ENCODE results near the gene MACROD2. TPM values are rescaled to one million over a fixed set of nuclear protein-coding genes. Genes with fewer than 3 reads are reported as not detected.

MACROD2 gene
- polyA plus RNA-seq, 1 donor (not counting 4 experiments of a cell fraction or from before 2014, with no cell fraction given): 0.71 TPM

DNA sequence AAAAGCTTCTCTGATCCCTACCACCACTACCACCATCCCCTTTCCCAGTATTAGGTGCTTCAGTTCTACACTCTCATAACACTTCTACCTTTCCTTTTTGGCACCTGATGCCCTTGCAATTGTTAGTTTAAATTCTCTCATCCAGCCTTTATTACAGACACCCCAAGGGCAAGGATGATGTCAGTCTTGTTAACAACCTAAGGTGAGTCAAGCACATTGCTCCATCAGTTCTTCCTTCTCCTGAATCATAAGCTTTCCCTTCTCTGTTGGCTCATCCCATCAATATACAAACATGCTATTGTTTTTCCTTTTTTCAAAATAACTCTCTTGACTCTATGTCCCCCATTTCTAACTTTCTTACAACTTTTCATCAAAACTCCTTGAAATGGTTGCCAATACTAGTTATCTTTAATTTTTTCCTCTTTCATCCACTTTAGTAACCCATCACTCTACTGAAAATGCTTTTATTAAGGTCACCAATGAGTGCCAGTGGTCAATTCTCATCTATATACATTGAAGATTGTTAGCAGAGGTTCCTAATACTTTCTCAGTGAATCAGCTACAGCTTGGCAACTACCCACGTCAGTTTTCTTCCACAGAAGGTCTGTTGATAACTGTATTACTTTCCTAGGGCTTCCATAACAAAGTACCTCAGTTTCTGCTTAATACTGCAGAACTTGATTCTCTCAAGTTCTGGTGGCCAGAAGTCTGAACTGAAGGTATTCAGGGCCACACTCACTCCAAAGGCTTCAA lies 439.2 kb downstream of the MACROD2 start:
- Histone ChIP-seq H4K20me1 (ENCODE audit: control insufficient read depth, extremely low read depth, insufficient read depth, low read length) (no peaks in the 10 kb centered on the region), H3K9ac (ENCODE audit: control insufficient read depth, extremely low read depth, insufficient read depth, low read length) (no peak overlapping the region), H3K4me3 (ENCODE audit: control insufficient read depth in 2 of 3, extremely low read depth in 1 of 3, insufficient read depth in 2 of 3, low read depth in 1 of 3, low read length in 3 of 3) (no peak overlapping the region), H3K27ac (ENCODE audit: control insufficient read depth, insufficient read depth, low read length) (peak overlapping the region; percentile 21), H3K4me1 (ENCODE audit: control insufficient read depth, extremely low read depth, insufficient read depth, low read length) (peaks cover 16% of the 10 kb centered on the region), H3K4me2 (ENCODE audit: control insufficient read depth, extremely low read depth, insufficient read depth, low read depth, low read length) (no peak overlapping the region), H2AFZ (ENCODE audit: control insufficient read depth, low read length) (no peak overlapping the region), H3K9me3 (ENCODE audit: control insufficient read depth, low read depth, low read length) (no peaks in the 10 kb centered on the region), H3K79me2 (ENCODE audit: control insufficient read depth, insufficient read depth, low read length) (no peaks in the 10 kb centered on the region), H3K9me1 (ENCODE audit: control insufficient read depth, extremely low read depth, insufficient read depth, low read length) (no peaks in the 10 kb centered on the region), H3K36me3 (ENCODE audit: control insufficient read depth in 2 of 2, extremely low read depth in 1 of 2, insufficient read depth in 2 of 2, low read length in 2 of 2) (no peaks in the 10 kb centered on the region), H3K27me3 (ENCODE audit: control insufficient read depth, extremely low read depth, insufficient read depth, low read length) (no peaks in the 10 kb centered on the region)
- FAIRE-seq: peak; percentile 97
- DNase-seq (ENCODE audit: low read depth, low spot score): peak; percentile 48
- dilution Hi-C loops (cut with MboI; ENCODE audit: extremely low pct_ligation_motif_present, low sequenced_read_pairs): no loop called here
- TF ChIP-seq EZH2 (IDR thresholded peaks at IDR 0.05; ENCODE audit: low read length): no peak
- TF ChIP-seq, protein P1, sequence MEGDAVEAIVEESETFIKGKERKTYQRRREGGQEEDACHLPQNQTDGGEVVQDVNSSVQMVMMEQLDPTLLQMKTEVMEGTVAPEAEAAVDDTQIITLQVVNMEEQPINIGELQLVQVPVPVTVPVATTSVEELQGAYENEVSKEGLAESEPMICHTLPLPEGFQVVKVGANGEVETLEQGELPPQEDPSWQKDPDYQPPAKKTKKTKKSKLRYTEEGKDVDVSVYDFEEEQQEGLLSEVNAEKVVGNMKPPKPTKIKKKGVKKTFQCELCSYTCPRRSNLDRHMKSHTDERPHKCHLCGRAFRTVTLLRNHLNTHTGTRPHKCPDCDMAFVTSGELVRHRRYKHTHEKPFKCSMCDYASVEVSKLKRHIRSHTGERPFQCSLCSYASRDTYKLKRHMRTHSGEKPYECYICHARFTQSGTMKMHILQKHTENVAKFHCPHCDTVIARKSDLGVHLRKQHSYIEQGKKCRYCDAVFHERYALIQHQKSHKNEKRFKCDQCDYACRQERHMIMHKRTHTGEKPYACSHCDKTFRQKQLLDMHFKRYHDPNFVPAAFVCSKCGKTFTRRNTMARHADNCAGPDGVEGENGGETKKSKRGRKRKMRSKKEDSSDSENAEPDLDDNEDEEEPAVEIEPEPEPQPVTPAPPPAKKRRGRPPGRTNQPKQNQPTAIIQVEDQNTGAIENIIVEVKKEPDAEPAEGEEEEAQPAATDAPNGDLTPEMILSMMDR (optimal IDR thresholded peaks at IDR 0.05 in 1 of 3, IDR thresholded peaks at IDR 0.05 in 1 of 3, conservative IDR thresholded peaks at IDR 0.05 in 1 of 3; ENCODE audit: extremely low read depth in 1 of 3, insufficient read depth in 2 of 3, low read length in 3 of 3): no peak

DNA sequence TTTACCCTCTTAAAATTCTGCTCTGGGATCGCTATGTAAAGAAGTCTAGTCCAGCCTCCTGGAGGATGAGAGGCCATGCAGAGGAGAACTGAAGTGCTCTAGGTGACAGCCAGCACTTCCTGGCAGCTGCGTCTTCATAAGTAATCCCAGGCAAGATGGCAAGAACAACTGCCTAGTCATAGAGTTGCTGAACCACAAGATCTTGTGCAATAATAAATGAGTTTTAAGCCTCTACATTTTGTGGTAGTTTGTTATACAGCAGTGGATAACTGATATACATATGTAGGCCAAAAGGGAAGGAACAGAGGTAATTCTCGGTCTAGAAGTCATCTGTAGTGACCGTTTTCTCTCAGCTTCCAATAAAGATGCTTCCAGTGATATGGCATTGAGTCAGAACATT lies 445.9 kb downstream of the MACROD2 start:
- TF ChIP-seq, protein P1 (optimal IDR thresholded peaks at IDR 0.05 in 1 of 3, IDR thresholded peaks at IDR 0.05 in 1 of 3, conservative IDR thresholded peaks at IDR 0.05 in 1 of 3; ENCODE audit: extremely low read depth in 1 of 3, insufficient read depth in 2 of 3, low read length in 3 of 3): no peak
- TF ChIP-seq EZH2 (IDR thresholded peaks at IDR 0.05; ENCODE audit: low read length): no peak
- no peak overlapping the region for H2AFZ ChIP-seq (ENCODE audit: control insufficient read depth, low read length)
- dilution Hi-C loops (cut with MboI; ENCODE audit: extremely low pct_ligation_motif_present, low sequenced_read_pairs): no loop called here
- no peaks in the 10 kb centered on the region for H3K9me3 ChIP-seq (ENCODE audit: control insufficient read depth, low read depth, low read length)
- H3K79me2 ChIP-seq (ENCODE audit: control insufficient read depth, insufficient read depth, low read length): no peaks in the 10 kb centered on the region
- no peak overlapping the region for H3K27ac ChIP-seq (ENCODE audit: control insufficient read depth, insufficient read depth, low read length)
- no peaks in the 10 kb centered on the region for H3K27me3 ChIP-seq (ENCODE audit: control insufficient read depth, extremely low read depth, insufficient read depth, low read length)
- peaks cover 9% of the 10 kb centered on the region for H3K4me1 ChIP-seq (ENCODE audit: control insufficient read depth, extremely low read depth, insufficient read depth, low read length)
- no peak overlapping the region for H3K4me2 ChIP-seq (ENCODE audit: control insufficient read depth, extremely low read depth, insufficient read depth, low read depth, low read length)
- no peak overlapping the region for H3K9ac ChIP-seq (ENCODE audit: control insufficient read depth, extremely low read depth, insufficient read depth, low read length)
- H4K20me1 ChIP-seq (ENCODE audit: control insufficient read depth, extremely low read depth, insufficient read depth, low read length): no peaks in the 10 kb centered on the region
- H3K4me3 ChIP-seq (ENCODE audit: control insufficient read depth in 2 of 3, extremely low read depth in 1 of 3, insufficient read depth in 2 of 3, low read depth in 1 of 3, low read length in 3 of 3): no peak overlapping the region
- DNase-seq (ENCODE audit: low read depth, low spot score) (no peak), FAIRE-seq (no peak)
- no peaks in the 10 kb centered on the region for H3K9me1 ChIP-seq (ENCODE audit: control insufficient read depth, extremely low read depth, insufficient read depth, low read length)
- no peaks in the 10 kb centered on the region for H3K36me3 ChIP-seq (ENCODE audit: control insufficient read depth in 2 of 2, extremely low read depth in 1 of 2, insufficient read depth in 2 of 2, low read length in 2 of 2)
